ENCODE results near the gene CFAP77. TPM values are rescaled to one million over a fixed set of nuclear protein-coding genes. Genes with fewer than 3 reads are reported as not detected.

The CFAP77 gene
- total RNA-seq, 1 experiment from 2014 or later = not detected

DNA sequence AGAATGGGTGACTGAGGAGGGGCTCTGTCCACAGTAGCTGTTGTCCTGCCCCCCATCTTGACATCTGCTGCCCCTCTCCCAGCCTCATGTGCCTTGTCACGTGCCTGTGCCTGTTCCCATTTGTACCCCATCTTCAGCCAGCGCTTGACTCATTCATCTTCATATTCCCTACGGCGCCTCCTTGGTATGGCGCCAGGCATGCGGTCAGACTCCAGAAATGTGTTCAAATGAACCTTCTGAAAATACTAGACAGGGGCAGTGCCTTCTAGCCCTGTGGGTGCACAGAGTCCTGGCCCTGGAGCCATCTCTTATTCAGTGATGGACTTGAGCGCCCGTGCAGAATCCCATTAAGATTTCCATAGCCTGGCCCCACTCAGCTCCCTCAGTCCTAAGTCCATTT is 46.2 kb downstream of the CFAP77 start:
- H3K27me3 ChIP-seq = peaks cover 9% of the 10 kb centered on the region; the same call in 1 of the 2 replicates
- no peak for DNase-seq
- H3K4me3 ChIP-seq = no peak overlapping the region
- no peaks in the 10 kb centered on the region for H3K36me3 ChIP-seq
- H3K9me3 ChIP-seq (replicated peaks) = no peaks in the 10 kb centered on the region
- no peak overlapping the region for H3K27ac ChIP-seq
- H3K4me1 ChIP-seq = peaks cover 3% of the 10 kb centered on the region

DNA sequence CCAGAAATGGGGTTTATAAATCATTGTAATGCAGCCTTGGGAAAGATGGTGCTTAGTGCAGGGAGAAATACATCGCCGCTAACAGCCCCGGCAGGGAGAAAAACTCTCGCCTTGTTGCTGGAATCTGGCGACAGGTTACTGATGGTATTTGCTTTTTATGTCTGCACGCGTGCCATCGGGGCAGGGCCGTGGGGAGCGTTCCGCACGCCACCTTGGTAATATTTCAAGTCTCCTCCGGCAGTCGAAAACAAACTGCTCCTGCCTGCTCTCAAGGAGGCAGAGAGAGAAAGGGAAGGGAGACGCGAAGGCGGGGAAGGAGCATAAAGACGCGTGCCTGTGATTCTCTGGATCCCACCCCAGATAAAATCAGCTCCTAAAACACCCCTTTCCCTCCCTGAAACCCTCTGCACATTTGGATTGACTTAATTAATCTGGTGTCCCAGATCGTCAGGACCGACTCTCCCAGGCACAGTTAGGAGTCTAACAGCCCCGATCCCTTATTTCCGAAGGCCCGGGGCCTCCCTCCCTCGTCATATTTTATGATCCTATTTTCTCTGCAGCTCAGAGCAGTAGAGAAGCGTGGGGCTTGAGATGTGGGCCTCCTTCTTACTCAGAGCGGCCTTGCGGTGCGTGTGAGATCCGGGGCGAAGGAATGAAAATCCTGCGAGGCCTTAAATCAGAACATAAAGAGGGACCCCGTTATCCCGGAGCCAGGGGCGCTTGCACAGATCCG is 47.7 kb downstream of the CFAP77 start:
- no peaks in the 10 kb centered on the region for H3K36me3 ChIP-seq
- no peak overlapping the region for H3K4me3 ChIP-seq
- no peak for DNase-seq
- H3K27ac ChIP-seq = no peak overlapping the region
- no peaks in the 10 kb centered on the region for H3K9me3 ChIP-seq (replicated peaks)
- peaks cover 3% of the 10 kb centered on the region for H3K4me1 ChIP-seq
- peaks cover 15% of the 10 kb centered on the region; the same call in 1 of the 2 replicates for H3K27me3 ChIP-seq

DNA sequence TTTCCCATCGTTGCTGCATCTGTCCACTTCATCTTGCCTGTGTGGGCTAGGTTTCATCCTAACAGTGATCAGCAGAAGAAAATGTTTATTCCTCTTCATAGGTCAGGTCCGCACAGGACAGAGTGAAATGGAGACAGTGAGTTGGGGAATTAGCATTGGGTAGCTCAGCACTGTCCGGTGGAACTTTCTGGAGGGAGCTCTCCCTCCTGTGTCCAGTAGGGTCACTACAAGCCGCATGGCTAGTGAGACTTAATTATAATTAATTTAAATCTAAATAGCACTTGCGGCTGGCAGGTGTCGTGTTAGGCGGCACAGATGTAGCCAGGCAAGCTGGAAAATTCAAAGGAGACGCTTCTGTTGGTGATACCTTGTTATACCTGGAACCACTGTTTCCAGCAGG is 48.4 kb downstream of the CFAP77 start:
- Histone ChIP-seq H3K27ac (no peak overlapping the region), H3K27me3 (peaks cover 15% of the 10 kb centered on the region; the same call in 1 of the 2 replicates), H3K36me3 (no peaks in the 10 kb centered on the region), H3K4me1 (peaks cover 3% of the 10 kb centered on the region), H3K4me3 (no peak overlapping the region), H3K9me3 (replicated peaks) (no peaks in the 10 kb centered on the region)
- DNase-seq = no peak

DNA sequence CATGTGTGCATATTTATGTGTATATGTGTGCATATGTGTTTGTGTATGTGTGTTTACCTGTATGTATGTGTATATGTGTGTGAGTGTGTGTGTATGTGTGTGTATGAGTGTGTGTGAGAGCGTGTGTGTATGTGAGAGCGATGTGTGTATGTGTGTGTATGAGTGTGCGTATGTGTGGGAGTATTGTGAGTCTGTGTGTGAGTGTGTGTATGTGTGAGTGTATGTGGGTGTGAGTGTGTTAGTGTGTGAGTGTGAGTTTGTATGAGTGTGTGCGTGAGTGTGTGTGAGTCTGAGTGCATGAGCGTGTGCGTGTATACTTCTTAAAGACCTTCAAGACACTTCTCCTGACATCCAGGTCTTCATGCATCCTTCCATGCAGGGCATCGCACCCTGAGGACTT is 49.6 kb downstream of the CFAP77 start:
- no peaks in the 10 kb centered on the region for H3K36me3 ChIP-seq
- DNase-seq = no peak
- H3K4me3 ChIP-seq = no peak overlapping the region

GRCh38 chr9:132460240-132460639 is 50.2 kb downstream of the CFAP77 start:
- no peak overlapping the region for H3K4me3 ChIP-seq
- H3K9me3 ChIP-seq (replicated peaks) = no peaks in the 10 kb centered on the region
- no peak overlapping the region for H3K27ac ChIP-seq
- H3K36me3 ChIP-seq = no peaks in the 10 kb centered on the region
- H3K27me3 ChIP-seq = 0 out of 2 replicates have a peak, but pooled peaks cover 13% of the 10 kb centered on the region
- DNase-seq = no peak
- H3K4me1 ChIP-seq = no peaks in the 10 kb centered on the region

More for the DNA sequence above, 49.6 kb downstream of the CFAP77 start:
- no peaks in the 10 kb centered on the region; the same call in 1 of the 2 replicates for H3K4me1 ChIP-seq
- H3K27ac ChIP-seq = no peak overlapping the region
- no peaks in the 10 kb centered on the region for H3K9me3 ChIP-seq (replicated peaks)
- H3K27me3 ChIP-seq = 0 out of 2 replicates have a peak, but pooled peaks cover 14% of the 10 kb centered on the region

- H3K4me3 ChIP-seq = no peak overlapping the region
- no peaks in the 10 kb centered on the region for H3K9me3 ChIP-seq (replicated peaks)
- H3K4me1 ChIP-seq = no peaks in the 10 kb centered on the region
- H3K36me3 ChIP-seq = no peaks in the 10 kb centered on the region
- peaks cover 16% of the 10 kb centered on the region; the same call in 1 of the 2 replicates for H3K27me3 ChIP-seq
- no peak overlapping the region for H3K27ac ChIP-seq
- no peak for DNase-seq
These were observed 51.4 kb downstream of the CFAP77 start for GRCh38 chr9:132461281-132461896.

DNA sequence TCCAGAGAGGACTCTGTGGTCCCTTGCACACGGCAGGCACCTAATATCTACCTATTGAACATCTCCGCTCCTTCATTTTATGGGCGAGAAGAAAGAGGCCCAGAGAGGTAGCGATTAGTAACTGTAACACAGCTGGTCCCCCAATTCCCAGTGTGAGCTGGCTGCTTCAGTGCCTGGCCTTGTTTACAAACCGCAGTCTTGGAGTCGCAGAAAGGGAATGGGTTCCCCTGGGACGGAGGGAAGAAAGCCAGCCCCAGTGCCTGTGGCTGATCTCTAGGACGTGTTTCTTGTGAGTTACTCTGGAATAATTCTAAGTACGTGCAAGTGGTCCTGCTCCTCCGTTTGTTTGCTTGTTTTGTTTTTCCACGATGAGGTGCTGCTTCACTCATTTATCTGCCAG is 52.0 kb downstream of the CFAP77 start:
- Histone ChIP-seq H3K36me3 (no peaks in the 10 kb centered on the region), H3K4me3 (no peak overlapping the region), H3K9me3 (replicated peaks) (no peaks in the 10 kb centered on the region), H3K27ac (no peak overlapping the region), H3K4me1 (no peaks in the 10 kb centered on the region), H3K27me3 (peaks cover 20% of the 10 kb centered on the region; the same call in 1 of the 2 replicates)
- DNase-seq = no peak

DNA sequence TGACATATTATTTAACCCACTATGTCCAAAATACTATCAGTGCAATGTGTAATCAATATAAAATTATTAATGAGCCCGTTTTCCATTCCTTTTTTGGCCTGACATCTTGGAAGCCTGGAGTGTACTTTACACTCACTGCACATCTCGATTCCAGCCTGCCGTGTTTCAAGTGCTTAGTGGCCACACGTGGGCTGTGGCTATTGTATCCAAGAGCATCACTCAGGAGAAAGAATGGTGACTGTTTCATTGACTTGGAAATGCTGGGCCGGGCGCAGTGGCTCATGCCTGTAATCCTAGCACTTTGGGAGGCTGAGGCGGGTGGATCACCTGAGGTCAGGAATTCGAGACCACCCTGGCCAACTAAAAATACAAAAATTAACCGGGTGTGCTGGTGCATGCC is 54.5 kb downstream of the CFAP77 start:
- Histone ChIP-seq H3K27ac (no peak overlapping the region), H3K27me3 (peaks cover 34% of the 10 kb centered on the region; the same call in 1 of the 2 replicates), H3K4me1 (no peaks in the 10 kb centered on the region), H3K36me3 (no peaks in the 10 kb centered on the region), H3K4me3 (no peak overlapping the region), H3K9me3 (replicated peaks) (no peaks in the 10 kb centered on the region; the same call in 1 of the 2 replicates)
- no peak for DNase-seq

DNA sequence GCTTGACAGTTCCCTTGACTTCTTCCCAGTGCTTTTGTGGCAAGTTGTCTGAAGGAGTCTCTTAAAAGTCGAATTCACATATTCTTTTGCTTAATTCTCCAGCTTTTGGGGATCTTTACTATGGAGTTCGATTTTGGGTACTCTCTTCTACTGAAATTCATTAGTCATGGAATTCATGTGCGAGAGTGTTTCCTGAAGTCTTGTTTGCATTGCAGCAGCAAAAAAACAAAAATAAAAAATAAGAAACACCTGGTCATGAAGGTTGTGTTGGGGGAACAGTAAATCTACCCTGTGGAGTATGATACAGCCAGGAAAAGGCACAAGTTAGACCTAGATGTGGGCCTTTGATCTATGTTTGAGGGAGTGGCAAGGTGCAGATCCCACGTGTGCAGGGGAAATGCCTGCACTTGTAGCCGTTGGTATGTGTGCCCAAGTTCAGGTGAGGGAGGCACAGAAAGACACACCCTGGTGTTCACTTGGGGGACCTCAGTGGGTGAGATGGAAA is 55.2 kb downstream of the CFAP77 start:
- peaks cover 38% of the 10 kb centered on the region; the same call in 1 of the 2 replicates for H3K27me3 ChIP-seq
- H3K36me3 ChIP-seq = no peaks in the 10 kb centered on the region

GRCh38 chr9:132472199-132472598 is 62.2 kb downstream of the CFAP77 start:
- no peak overlapping the region for H3K4me3 ChIP-seq
- no peak for DNase-seq
- H3K36me3 ChIP-seq = no peaks in the 10 kb centered on the region
- no peak overlapping the region for H3K27ac ChIP-seq
- H3K27me3 ChIP-seq = peaks cover 42% of the 10 kb centered on the region
- no peaks in the 10 kb centered on the region for H3K4me1 ChIP-seq
- H3K9me3 ChIP-seq (replicated peaks) = no peaks in the 10 kb centered on the region; the same call in 1 of the 2 replicates

More for the DNA sequence above, 55.2 kb downstream of the CFAP77 start:
- Histone ChIP-seq H3K9me3 (replicated peaks) (no peaks in the 10 kb centered on the region; the same call in 1 of the 2 replicates), H3K4me3 (no peak overlapping the region), H3K4me1 (no peaks in the 10 kb centered on the region), H3K27ac (no peak overlapping the region)
- DNase-seq = no peak

DNA sequence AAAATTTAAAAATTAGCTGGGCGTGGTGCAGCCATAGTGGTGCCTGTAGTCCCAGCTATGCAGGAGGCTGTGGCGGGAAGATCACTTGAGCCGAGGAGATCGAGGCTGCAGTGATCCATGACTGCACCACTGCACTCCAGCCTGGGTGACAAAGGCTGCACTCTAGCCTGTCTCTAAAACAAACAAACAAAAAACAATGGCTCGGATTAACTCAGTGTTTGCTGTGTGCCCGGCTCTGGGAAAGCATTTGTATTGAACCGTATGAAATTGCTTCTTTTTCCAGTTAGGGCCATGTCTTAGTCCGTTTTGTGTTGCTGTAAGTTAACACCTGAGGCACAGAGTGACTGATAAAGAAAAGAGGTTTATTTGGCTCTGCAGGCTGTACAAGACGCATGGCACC is 62.6 kb downstream of the CFAP77 start:
- Histone ChIP-seq H3K27ac (no peak overlapping the region), H3K4me3 (no peak overlapping the region), H3K4me1 (no peaks in the 10 kb centered on the region), H3K36me3 (no peaks in the 10 kb centered on the region), H3K9me3 (replicated peaks) (no peaks in the 10 kb centered on the region), H3K27me3 (peaks cover 44% of the 10 kb centered on the region)
- no peak for DNase-seq

DNA sequence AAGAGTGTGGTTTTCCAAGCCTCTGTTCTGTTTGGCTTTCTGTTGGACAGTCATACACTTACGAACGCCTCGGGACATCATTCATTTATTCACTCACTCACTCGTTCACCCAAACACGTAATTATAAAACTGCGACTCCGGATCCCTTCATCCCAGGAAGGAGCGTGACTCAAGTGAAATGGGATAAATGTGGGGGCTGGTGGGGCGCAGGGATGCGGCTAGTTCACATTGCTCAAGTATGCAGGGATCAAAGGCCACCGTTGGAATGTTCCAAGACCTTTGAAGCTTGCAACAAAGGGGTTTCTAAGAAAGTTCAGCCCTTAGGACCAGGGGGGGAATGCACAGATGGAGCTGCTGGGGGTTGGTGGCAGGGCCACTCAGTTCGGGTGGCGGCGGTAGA is 64.2 kb downstream of the CFAP77 start:
- Histone ChIP-seq H3K9me3 (replicated peaks) (no peaks in the 10 kb centered on the region), H3K4me3 (no peak overlapping the region), H3K27me3 (peaks cover 45% of the 10 kb centered on the region), H3K27ac (no peak overlapping the region), H3K4me1 (no peaks in the 10 kb centered on the region), H3K36me3 (no peaks in the 10 kb centered on the region)
- DNase-seq = no peak

- H3K36me3 ChIP-seq = no peaks in the 10 kb centered on the region
- no peak overlapping the region for H3K27ac ChIP-seq
- no peak for DNase-seq
- H3K4me1 ChIP-seq = no peaks in the 10 kb centered on the region
- H3K4me3 ChIP-seq = no peak overlapping the region
- H3K9me3 ChIP-seq (replicated peaks) = no peaks in the 10 kb centered on the region
- H3K27me3 ChIP-seq = peaks cover 41% of the 10 kb centered on the region
These were observed 68.5 kb downstream of the CFAP77 start for GRCh38 chr9:132478353-132479050.

- H3K9me3 ChIP-seq (replicated peaks) = no peaks in the 10 kb centered on the region
- H3K4me1 ChIP-seq = no peaks in the 10 kb centered on the region
- H3K4me3 ChIP-seq = no peak overlapping the region
- no peaks in the 10 kb centered on the region for H3K36me3 ChIP-seq
- DNase-seq = no peak
- H3K27me3 ChIP-seq = peaks cover 46% of the 10 kb centered on the region
- no peak overlapping the region for H3K27ac ChIP-seq
These were observed 69.7 kb downstream of the CFAP77 start for GRCh38 chr9:132479733-132480132.

Data from SJCRH30 (cell line).